H1 (cell line): ENCODE measurements around the gene TRAPPC5. TPM values are rescaled to one million over a fixed set of nuclear protein-coding genes. Genes with fewer than 3 reads are reported as not detected.
A peak's percentile ranks its signal among the peaks of the same experiment; 100 is the strongest.

Experiments used
- CREB1 ChIP-seq: IDR thresholded peaks from 2 replicates; pipeline ENCODE4 v1.6.1; 2012; ENCODE audit warnings: inconsistent platforms
- CTCF ChIP-seq, 3 experiments: IDR thresholded peaks; 1 replicate in 2 of 3; 2 replicates in 1 of 3; pipeline versions ENCODE4 v1.5.1 to v1.6.1; 2011; ENCODE audit warnings: low read length in 3 of 3, mild to moderate bottlenecking in 3 of 3, inconsistent platforms in 2 of 3, low read depth in 1 of 3, moderate library complexity in 1 of 3; ENCODE audit not compliant: insufficient read depth in 1 of 3; ENCODE audit errors: control extremely low read depth in 1 of 3
- JUN ChIP-seq: IDR thresholded peaks from 2 replicates; pipeline ENCODE4 v1.6.1; 2011; ENCODE audit warnings: low read depth, mild to moderate bottlenecking, improper control_type of control experiment, low read length
- POLR2AphosphoS5 ChIP-seq: IDR thresholded peaks from 2 replicates; pipeline ENCODE4 v1.6.1; 2011; ENCODE audit warnings: low read depth, low read length
- RBBP5 ChIP-seq: IDR thresholded peaks from 2 replicates; pipeline ENCODE4 v1.7.1; 2012; ENCODE audit warnings: low read depth, mild to moderate bottlenecking, inconsistent platforms, low read length, moderate library complexity, borderline replicate concordance
- SAP30 ChIP-seq: fragments of 300-600 bp; sonication (generic); IDR thresholded peaks from 2 replicates; pipeline ENCODE4 v1.7.1; 2012; ENCODE audit warnings: low read length, moderate library complexity, mild to moderate bottlenecking, inconsistent platforms; ENCODE audit not compliant: insufficient read depth, insufficient replicate concordance
- SIN3A ChIP-seq, 2 experiments: IDR thresholded peaks in 1 of 2; conservative IDR thresholded peaks in 1 of 2; 2 replicates each; pipeline ENCODE4 v1.6.1; 2011 to 2012; ENCODE audit warnings: low read length in 2 of 2, improper control_type of control experiment in 1 of 2, low read depth in 1 of 2, mild to moderate bottlenecking in 1 of 2
- TCF12 ChIP-seq: IDR thresholded peaks from 2 replicates; pipeline ENCODE4 v1.6.1; 2011; ENCODE audit warnings: low read depth, mild to moderate bottlenecking, low read length
- TEAD4 ChIP-seq: IDR thresholded peaks from 2 replicates; pipeline ENCODE4 v1.6.1; 2012; ENCODE audit warnings: low read depth, low read length, inconsistent platforms, mixed read lengths
- polyA plus RNA-seq, 7 experiments: library from polyadenylated mRNA; depleted of rRNA in 3 of 7; stranded (reverse) in 5 of 7; unstranded in 2 of 7; fragments of >200 nt in 5 of 7; fragments of 200-250 nt in 2 of 7; gene quantifications; 1 replicate in 5 of 7; 2 replicates in 1 of 7; 4 replicates in 1 of 7; pipeline versions ENCODE4 v1.2.1 to v1.2.3, GENCODE V29; 2011 to 2013; ENCODE audit warnings: missing spikeins in 2 of 7, mixed read lengths in 2 of 7
- total RNA-seq: library from RNA; stranded (reverse); fragmentation: NEBNext Ultra II Directional; extraction: Animal tissue kit (Norgen Biotek cat#: 25700); gene quantifications from 2 replicates; pipeline ENCODE4 v1.2.1, GENCODE V29; 2021

TRAPPC5 gene
- total and polyA plus RNA-seq, 2 of the 8 experiments (the other 6 are each of a cell fraction or from before 2014, with no cell fraction given), result 109 to 120 TPM

GRCh38 chr19:7641290-7642276 is 39.0 kb upstream of the TRAPPC5 start (continued):
- TF ChIP-seq CTCF (IDR thresholded peaks at IDR 0.05; ENCODE audit: control extremely low read depth in 1 of 3, insufficient read depth in 1 of 3, low read depth in 1 of 3, low read length in 3 of 3), result peak; percentile 45 to 57 (median 51)
- TF ChIP-seq TEAD4, result no peak
- TF ChIP-seq POLR2AphosphoS5, result no peak
- no peak for TF ChIP-seq TCF12
- no peak for TF ChIP-seq SIN3A (conservative IDR thresholded peaks at IDR 0.05 in 1 of 2, IDR thresholded peaks at IDR 0.05 in 1 of 2; ENCODE audit: low read depth in 1 of 2, low read length in 2 of 2)
- no peak for TF ChIP-seq SAP30
- no peak for TF ChIP-seq RBBP5
- no peak for TF ChIP-seq CREB1
- TF ChIP-seq JUN, result no peak
